Kidney epithelial cell (primary cell): Measurements from ENCODE around the gene PARP2. TPM values are rescaled to one million over a fixed set of nuclear protein-coding genes. Genes with fewer than 3 reads are reported as not detected.

Experiments used
- DNase-seq: peaks from one replicate; pipeline ENCODE4 v3.0.0-alpha.2; 2010; ENCODE audit warnings: low read depth
- H3K27me3 ChIP-seq: 2 replicates; pipeline ENCODE4 v1.6.0; 2011; ENCODE audit warnings: low read length; ENCODE audit not compliant: control insufficient read depth, insufficient read depth
- H3K36me3 ChIP-seq: 2 replicates; pipeline ENCODE4 v1.5.1; 2011; ENCODE audit warnings: low read length; ENCODE audit not compliant: control insufficient read depth, insufficient read depth
- H3K4me3 ChIP-seq: 2 replicates; pipeline ENCODE4 v1.5.1; 2011; ENCODE audit warnings: low read depth, mild to moderate bottlenecking, control low read depth, low read length
- CTCF ChIP-seq: IDR thresholded peaks from 2 replicates; pipeline ENCODE4 v1.5.1; 2011; ENCODE audit warnings: mild to moderate bottlenecking, moderate library complexity, low read length, control low read depth, inconsistent platforms; ENCODE audit not compliant: insufficient read depth, poor library complexity, severe bottlenecking
- total RNA-seq: library from RNA; depleted of rRNA; stranded (reverse); fragments of >200 nt; gene quantifications from 2 replicates; pipeline ENCODE4 v1.2.3, GENCODE V29; 2015

The PARP2 gene, protein sequence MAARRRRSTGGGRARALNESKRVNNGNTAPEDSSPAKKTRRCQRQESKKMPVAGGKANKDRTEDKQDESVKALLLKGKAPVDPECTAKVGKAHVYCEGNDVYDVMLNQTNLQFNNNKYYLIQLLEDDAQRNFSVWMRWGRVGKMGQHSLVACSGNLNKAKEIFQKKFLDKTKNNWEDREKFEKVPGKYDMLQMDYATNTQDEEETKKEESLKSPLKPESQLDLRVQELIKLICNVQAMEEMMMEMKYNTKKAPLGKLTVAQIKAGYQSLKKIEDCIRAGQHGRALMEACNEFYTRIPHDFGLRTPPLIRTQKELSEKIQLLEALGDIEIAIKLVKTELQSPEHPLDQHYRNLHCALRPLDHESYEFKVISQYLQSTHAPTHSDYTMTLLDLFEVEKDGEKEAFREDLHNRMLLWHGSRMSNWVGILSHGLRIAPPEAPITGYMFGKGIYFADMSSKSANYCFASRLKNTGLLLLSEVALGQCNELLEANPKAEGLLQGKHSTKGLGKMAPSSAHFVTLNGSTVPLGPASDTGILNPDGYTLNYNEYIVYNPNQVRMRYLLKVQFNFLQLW
- 16.2 and 22.2 TPM in 2 replicates for total RNA-seq

DNA sequence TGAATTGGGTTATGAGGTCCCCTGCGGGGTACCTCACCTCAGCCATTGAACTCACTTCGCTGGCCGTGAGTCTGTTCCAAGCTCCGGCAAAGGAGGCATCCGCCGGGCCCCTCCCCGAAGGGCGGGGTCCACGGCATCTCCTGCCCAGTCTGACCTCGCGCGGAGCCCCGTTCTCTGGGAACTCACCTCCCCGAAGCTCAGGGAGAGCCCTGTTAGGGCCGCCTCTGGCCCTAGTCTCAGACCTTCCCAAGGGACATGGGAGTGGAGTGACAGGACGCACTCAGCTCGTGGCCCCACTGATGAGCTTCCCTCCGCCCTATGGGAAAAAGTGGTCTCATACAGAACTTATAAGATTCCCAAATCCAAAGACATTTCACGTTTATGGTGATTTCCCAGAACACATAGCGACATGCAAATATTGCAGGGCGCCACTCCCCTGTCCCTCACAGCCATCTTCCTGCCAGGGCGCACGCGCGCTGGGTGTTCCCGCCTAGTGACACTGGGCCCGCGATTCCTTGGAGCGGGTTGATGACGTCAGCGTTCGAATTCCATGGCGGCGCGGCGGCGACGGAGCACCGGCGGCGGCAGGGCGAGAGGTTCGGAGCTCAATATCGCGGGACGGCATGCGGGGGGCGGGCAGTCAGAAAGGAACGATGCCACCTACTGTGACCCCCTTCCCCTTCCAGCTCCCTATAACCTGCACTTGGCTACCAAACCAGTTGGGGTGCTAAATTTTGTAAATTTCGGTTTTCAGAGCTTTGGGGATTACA, at the start of gene PARP2:
Gene PARP2, plus strand, starts transcription at position 544 of the 770 bp plus-strand sequence. Its CDS starts 7 bp downstream, at position 551.
- Histone ChIP-seq H3K27me3 (no peaks in the 10 kb centered on the region), H3K4me3 (peak within 1 kb of the TSS; percentile 87), H3K36me3 (no peaks in the 10 kb centered on the region)
- DNase-seq: peak; percentile 97
- no peak for TF ChIP-seq CTCF

DNA sequence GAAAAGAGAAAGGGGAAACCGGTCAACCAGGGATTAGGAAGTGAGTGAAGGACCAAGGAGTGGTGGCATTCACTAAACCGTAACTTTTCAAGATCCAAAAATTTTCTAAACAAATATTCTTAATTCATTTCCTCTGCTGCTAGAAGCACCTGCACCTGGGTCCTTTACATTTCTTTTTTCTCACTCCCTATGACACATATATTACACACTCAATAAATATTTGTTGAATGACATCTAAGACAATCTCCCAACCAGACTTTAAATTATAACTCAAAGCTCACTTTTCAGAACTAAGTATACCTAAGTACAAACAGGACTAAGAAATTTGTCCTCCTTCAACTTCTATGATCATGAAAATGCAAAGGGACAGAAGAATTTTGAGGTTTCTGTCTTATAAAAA, 48.8 kb upstream of the PARP2 start:
- TF ChIP-seq CTCF: no peak
- H3K4me3 ChIP-seq: no peak overlapping the region
- DNase-seq: no peak
- peaks cover 2% of the 10 kb centered on the region for H3K36me3 ChIP-seq
- H3K27me3 ChIP-seq: no peaks in the 10 kb centered on the region

DNA sequence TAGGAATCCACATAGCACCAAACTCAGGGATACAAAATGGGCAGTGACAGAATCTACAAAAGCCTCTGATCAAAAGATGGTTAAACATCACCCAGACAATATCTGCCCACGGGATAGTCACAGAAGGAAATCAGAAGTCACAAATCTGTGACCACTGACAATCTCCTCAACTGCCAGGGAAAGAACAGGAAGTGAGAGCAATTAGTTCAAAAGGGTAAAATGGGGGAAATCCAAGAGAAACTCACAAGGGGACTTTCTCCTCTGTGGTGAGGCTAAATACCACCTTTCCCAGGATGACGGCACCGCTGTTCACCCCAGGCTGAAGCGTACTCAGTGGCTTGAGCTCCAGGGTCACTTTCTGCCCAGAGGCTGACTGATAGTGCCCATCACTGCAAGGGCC, 48.4 kb upstream of the PARP2 start:
- TF ChIP-seq CTCF: no peak
- Histone ChIP-seq H3K36me3 (peaks cover 2% of the 10 kb centered on the region), H3K4me3 (no peak overlapping the region), H3K27me3 (no peaks in the 10 kb centered on the region)
- no peak for DNase-seq

DNA sequence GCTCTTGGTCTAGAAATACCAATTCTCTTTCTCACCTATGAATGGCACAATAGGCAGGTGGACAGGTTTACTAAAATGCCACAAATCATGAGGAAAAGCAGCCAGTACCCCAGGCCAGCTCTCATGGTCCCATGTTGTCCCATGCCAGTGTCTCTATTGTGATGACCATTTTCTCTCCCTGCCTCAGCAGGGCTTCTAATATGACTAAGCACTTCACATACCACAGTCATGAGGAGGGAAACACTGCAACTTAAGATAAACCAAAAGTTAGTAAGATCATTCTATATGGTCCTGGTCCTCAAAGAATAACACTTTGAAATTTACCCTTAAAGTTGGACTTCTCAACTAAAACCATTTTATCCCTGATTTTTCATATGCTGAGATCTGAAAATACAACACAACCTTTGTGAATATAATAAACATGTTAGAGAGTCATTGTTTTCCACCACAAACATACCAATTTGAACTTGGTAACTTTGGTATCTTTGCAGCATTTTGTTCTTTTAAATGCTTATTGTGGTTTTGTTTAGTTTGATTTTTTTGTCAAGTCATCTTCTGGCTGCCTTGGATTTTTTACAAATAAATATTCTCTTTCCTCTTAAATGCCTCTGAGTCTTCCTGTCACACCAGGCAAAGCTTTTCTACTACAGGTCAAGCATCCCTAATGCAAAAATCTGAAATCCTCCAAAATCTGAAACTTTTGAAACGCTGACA, 41.2 kb upstream of the PARP2 start:
- Histone ChIP-seq H3K36me3 (peaks cover 2% of the 10 kb centered on the region), H3K4me3 (no peak overlapping the region), H3K27me3 (no peaks in the 10 kb centered on the region)
- no peak for TF ChIP-seq CTCF
- no peak for DNase-seq

DNA sequence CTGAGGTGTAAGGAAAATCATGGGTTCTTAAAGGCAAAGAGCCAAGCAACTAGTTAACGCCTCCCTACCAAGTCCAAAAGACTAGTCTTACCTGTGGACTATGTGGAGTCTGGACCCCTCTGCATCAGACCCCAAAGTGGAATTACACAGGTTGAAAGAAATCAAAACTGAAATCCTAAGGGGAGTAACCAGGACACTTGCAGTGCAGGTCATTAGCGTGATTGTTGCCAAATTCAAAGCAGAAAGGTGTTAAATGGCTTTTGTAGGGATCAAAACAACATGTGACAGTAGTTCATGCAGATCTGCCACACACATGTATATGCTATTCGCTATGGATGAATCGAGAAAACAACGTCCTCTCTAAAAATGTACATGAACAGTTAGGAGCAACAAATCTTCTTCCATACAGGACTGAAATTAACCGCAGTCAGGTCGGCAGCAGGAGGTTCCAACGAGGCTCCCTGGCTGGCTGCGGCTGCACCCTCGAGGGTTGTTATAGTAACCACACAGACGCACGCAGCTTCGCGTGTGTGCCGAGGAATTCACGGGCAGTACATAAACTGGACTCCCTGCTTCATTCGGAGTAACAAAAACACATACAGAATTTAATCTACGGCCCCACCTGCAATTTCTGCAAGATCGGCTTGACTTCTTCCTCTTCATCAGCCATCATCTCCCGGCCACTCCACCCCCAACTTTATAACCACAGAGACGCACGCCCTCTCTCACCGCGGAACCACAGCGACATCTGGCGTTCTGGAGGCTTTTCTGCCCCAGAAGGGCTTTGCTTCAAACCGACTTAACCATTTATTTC, 38.0 kb upstream of the PARP2 start, which contains the start of gene TTC5:
Gene TTC5, minus strand, starts transcription at position 687 of the 814 bp plus-strand sequence. Its CDS starts 14 bp downstream, at position 673.
- H3K36me3 ChIP-seq: peaks cover 2% of the 10 kb centered on the region
- DNase-seq: peak; percentile 14
- peak; percentile 95 for TF ChIP-seq CTCF
- peak within 1 kb of the TSS; percentile 94 for H3K4me3 ChIP-seq
- H3K27me3 ChIP-seq: no peaks in the 10 kb centered on the region
